C4-2B (cell line): ENCODE results near the gene WDR55.

Experiments
- H3K27ac ChIP-seq: fragments of 450-650 bp; 2 replicates; pipeline ENCODE4 v1.5.1; 2017
- ZFX ChIP-seq: fragments of 450-650 bp; IDR thresholded peaks from 2 replicates; pipeline ENCODE4 v1.6.1; 2017
- TF ChIP-seq, protein P1 (sequence below): fragments of 450-650 bp; conservative IDR thresholded peaks from 2 replicates; pipeline ENCODE4 v1.5.1; 2017; ENCODE audit warnings: mild to moderate bottlenecking

The WDR55 gene

DNA sequence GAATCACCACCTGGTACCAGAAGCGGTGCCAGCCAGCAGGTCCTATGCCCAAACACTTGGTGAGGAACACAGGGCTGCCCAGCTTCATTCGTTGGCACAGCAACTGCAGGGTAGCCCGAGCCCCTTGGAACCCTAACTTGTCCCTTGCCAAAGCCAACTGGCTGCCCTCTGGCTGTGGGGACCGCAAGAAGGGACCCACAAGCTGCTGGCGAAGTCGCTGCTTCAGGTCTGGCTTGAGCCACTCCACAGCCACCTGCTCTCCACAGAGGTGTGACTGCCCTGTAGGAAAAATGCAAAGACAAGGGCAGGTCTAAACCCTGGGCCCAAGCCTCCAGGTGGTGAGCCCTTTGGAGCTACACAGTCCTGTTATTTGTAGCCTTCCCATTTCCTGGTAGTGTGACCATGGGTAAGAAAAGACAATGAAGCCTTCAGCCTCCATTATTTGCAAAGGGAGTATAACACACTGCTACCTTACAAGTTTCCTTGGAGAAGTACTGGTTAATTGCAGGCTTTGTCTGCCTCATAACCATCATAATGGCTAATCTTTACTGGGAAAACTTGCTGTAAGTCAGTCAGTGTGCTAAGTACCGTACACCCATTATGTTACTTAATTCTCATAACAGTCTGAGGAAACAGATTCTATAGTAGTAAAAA is 6.9 kb downstream of the WDR55 start:
- no peak overlapping the region for H3K27ac ChIP-seq
- no peak for TF ChIP-seq ZFX
- TF ChIP-seq, protein P1, sequence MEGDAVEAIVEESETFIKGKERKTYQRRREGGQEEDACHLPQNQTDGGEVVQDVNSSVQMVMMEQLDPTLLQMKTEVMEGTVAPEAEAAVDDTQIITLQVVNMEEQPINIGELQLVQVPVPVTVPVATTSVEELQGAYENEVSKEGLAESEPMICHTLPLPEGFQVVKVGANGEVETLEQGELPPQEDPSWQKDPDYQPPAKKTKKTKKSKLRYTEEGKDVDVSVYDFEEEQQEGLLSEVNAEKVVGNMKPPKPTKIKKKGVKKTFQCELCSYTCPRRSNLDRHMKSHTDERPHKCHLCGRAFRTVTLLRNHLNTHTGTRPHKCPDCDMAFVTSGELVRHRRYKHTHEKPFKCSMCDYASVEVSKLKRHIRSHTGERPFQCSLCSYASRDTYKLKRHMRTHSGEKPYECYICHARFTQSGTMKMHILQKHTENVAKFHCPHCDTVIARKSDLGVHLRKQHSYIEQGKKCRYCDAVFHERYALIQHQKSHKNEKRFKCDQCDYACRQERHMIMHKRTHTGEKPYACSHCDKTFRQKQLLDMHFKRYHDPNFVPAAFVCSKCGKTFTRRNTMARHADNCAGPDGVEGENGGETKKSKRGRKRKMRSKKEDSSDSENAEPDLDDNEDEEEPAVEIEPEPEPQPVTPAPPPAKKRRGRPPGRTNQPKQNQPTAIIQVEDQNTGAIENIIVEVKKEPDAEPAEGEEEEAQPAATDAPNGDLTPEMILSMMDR, result no peak

DNA sequence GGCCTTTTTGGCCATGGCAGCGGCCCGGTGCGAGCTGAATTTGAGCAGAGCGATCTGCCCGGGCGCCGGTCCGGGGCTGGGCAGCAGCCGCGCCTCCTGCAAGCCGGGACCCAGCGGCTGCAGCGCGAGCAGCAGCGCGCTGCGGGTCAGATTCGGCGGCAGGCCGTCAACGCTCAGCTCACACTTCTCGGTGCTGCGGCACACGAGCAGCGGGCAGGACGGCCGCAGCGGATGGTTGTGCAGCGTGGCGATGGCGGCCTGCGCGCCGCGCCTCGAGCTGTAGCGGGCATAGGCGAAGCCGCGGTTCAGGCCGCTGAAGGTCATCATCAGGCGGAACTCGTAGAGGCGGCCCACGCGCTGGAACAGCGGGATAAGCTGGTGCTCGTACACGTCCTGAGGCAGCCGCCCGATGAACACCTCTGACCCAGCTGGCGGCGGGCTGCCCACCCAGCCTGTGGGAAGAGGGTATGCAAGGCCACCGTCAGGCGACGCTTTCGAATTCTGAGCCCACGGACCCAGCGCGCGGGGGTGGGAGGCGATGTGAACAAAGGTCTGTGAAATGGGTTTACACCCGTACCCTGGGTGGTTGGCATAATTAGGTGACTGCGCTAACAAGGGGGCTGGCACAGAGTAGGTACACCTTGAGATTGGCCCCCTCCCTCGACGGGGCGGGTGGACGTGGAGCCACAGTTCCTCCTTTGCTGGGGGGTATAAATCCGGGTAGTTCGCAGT is 7.9 kb downstream of the WDR55 start:
- TF ChIP-seq, protein P1, result no peak
- TF ChIP-seq ZFX, result no peak
- H3K27ac ChIP-seq, result no peak overlapping the region

DNA sequence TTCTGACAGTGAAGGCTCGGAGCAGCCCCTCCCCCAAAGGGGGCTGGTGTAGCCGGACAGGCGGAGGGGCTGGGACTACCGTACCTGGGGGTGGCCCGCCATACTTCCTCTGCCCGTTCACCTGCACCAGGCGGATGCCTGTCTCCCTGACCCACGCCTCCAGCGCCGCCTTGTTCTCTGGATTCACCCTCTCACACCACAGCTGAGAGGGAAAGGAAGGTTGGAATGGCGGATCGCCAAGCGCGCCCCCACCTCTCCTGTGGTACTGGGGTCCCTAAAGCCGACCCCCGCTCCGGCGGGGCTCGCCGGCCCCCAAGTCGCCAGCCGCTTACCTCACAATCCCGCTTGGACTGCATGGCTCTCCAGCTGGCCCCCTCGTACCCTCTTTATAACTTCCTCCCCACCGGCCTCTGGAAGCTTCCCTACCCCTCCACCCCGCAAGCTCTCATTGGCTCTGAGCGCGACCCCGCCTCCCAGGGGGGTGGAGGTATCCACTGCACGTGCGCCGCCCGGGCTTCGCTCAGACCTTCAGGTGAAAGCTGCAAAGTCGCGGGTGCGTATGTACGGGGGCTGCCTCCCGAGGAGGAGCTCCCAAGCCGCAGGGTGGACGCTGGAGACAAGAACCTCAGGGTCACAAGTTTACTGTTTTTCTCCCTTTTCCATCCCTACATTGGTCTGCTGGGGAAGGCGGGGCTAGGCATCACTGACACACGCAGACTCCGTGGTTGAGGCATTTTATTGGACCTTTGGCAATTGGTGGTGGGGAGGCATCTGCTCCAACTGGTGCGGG is 8.7 kb downstream of the WDR55 start, which contains the start of gene DND1:
Gene DND1 (minus strand): TSS at position 390 of the 790 bp plus-strand sequence. CDS start 34 bp downstream, at position 356.
- no peak for TF ChIP-seq ZFX
- TF ChIP-seq, protein P1, result no peak
- no peak within 1 kb of the TSS for H3K27ac ChIP-seq

DNA sequence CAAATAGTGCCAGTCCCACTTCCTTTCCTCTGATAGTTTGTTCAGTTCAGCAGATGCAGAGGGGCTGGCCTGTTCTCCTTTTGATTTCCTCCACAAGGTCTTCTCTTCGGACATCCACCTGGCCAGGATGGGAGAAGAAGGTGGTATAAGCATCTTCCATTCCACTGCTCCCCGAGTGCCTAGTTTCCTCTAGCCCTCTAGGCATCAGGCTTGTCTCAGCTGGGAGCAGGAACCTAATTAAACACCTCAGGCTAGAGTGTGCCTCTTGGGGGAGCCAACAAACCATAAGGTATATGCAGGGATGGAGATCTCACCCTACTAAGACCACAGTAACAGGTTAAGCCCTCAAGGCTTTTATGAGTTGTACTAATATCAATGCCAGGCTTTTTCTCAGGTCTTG is 9.5 kb downstream of the WDR55 start:
- TF ChIP-seq, protein P1, result no peak
- no peak for TF ChIP-seq ZFX
- H3K27ac ChIP-seq, result no peak overlapping the region

DNA sequence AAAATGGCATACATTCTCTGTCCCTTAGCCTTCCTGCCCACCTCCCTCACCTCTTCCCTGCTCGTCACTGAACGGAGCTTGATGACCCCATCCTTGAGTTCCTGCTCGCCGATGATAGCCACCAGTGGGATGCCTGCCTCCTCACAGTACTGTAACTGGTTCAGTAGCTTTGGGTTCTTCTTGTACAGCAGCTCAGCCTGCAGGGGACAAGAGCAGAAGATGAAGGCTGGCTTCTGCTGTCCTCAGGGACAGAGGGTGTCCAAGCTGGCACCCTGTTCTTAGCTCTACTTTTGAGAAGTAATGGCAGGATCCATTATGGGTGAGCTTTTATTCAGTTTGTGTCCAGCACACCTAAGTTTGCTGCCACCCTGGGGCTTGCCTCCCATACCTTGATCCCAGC is 9.9 kb downstream of the WDR55 start:
- TF ChIP-seq, protein P1, result no peak
- TF ChIP-seq ZFX, result no peak
- H3K27ac ChIP-seq, result no peak overlapping the region

DNA sequence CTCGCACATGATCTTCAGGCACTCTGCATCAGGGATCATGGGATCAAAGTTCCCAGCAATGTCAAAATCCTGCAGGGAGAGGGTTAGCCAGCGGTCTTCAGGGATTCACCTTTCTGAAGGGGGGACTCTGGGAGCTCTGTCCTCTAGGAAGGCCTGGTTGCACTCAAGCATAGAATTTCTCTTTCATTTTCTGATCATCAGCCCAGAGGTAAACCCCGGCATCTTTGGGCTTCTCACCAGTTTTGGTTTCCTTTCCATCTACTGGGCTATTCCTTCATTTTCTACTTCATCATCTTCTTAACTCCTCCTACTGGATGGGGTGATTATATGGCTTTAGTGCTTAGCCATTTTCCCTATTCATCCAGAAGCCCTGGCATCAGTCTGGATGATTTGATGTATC is 13.2 kb downstream of the WDR55 start:
- TF ChIP-seq, protein P1, result no peak
- no peak for TF ChIP-seq ZFX
- H3K27ac ChIP-seq, result no peak overlapping the region

DNA sequence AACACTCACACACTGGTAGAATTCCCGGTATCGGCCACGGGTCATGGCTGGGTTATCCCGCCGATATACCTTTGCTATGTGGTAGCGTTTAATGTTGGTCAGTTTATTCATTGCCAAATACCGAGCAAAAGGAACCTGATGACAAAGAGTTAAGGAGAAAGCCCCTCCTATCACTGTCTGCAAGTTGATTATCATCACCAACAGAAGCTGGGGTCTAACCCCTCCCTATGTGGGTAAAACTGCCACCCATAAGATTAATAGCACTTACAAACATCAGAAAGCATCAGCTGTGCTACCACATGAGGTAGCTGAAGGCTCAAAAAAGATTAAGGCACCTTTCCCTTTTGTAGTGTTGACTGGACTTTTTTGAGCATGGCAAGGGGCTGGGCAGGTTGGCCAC is 14.3 kb downstream of the WDR55 start:
- no peak for TF ChIP-seq ZFX
- TF ChIP-seq, protein P1, result no peak

More for the DNA sequence above, 14.3 kb downstream of the WDR55 start:
- H3K27ac ChIP-seq, result no peak overlapping the region
